Thyroid gland (tissue), 4 donors: ENCODE data around the gene APOL2.

Experiments
- CTCF ChIP-seq, 6 experiments: fragments of 200-600 bp in 3 of 6; fragments of 450-650 bp in 3 of 6; sonication (generic) in 3 of 6; IDR thresholded peaks; one replicate each; pipeline ENCODE4 v1.5.1; 2016 to 2019; ENCODE audit warnings: antibody characterized with exemption in 6 of 6, mild to moderate bottlenecking in 2 of 6, inconsistent platforms in 1 of 6, moderate library complexity in 1 of 6
- POLR2A ChIP-seq, 2 donors: fragments of 450-650 bp; IDR thresholded peaks; one replicate each; pipeline ENCODE4 v1.6.1; 2017; ENCODE audit warnings: antibody characterized with exemption in 2 of 2, mild to moderate bottlenecking in 2 of 2, moderate library complexity in 1 of 2

GRCh38 chr22:36239150-36239400 is 252 bp downstream of the APOL2 start:
- TF ChIP-seq CTCF (IDR thresholded peaks at IDR 0.05) (no peak), POLR2A (IDR thresholded peaks at IDR 0.05) (no peak)
